ENCODE measurements around the gene PTGIR. TPM values are rescaled to one million over a fixed set of nuclear protein-coding genes. Genes with fewer than 3 reads are reported as not detected.

The PTGIR gene
- total RNA-seq, 3 donors from 2014 or later (not counting 1 experiment from before 2014, with no cell fraction given): 0.75 to 1.4 (median 1.0) TPM

DNA sequence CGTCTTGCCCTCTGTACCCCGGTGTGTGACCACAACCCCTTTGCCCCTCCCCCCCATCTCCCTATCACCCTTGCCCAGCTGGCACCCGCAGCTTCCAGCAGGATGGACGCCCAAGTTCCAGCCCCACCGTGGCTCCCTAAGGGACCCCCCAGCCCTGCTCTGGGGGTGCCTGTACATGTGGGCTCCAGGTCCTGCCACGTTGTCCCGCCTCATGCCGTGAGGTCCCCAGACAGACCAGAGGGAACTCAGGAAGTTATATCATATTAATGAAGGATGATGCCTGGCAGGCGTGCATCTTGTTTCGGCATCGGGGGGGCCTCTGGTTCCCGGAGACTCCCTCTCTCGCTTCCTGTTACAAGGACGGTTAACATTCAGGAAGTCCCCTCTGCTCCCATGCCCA, 1.6 kb upstream of the PTGIR start:
- 43% methylated on average over 14 of the region's 14 CpGs for WGBS (ENCODE audit: insufficient coverage)
- Histone ChIP-seq H3K27me3 (ENCODE audit: control insufficient read depth, insufficient read depth, low read length) (no peaks in the 10 kb centered on the region), H3K4me3 (ENCODE audit: low read length) (no peak overlapping the region), H3K9me3 (ENCODE audit: control insufficient read depth, insufficient read depth, low read length) (no peaks in the 10 kb centered on the region), H3K36me3 (ENCODE audit: control insufficient read depth, insufficient read depth, low read length) (no peaks in the 10 kb centered on the region), H3K27ac (ENCODE audit: low read length) (no peak overlapping the region), H3K4me1 (ENCODE audit: control insufficient read depth, insufficient read depth, low read length) (peaks cover 8% of the 10 kb centered on the region)
- Mint-ChIP-seq H3K36me3 (no peaks in the 10 kb centered on the region), H3K27ac (no peak overlapping the region), H3K4me3 (no peak overlapping the region), H3K4me1 (peaks cover 0 to 11% of the 10 kb centered on the region in 2 donors), H3K9me3 (no peaks in the 10 kb centered on the region), H3K27me3 (ENCODE audit: low read depth in 2 of 2) (peaks cover 6 to 26% of the 10 kb centered on the region in 2 donors)
- ATAC-seq: no peak
- no peak for DNase-seq
- intact Hi-C loops (cut with micrococcal nuclease): no loop called here
- TF ChIP-seq, protein P1, sequence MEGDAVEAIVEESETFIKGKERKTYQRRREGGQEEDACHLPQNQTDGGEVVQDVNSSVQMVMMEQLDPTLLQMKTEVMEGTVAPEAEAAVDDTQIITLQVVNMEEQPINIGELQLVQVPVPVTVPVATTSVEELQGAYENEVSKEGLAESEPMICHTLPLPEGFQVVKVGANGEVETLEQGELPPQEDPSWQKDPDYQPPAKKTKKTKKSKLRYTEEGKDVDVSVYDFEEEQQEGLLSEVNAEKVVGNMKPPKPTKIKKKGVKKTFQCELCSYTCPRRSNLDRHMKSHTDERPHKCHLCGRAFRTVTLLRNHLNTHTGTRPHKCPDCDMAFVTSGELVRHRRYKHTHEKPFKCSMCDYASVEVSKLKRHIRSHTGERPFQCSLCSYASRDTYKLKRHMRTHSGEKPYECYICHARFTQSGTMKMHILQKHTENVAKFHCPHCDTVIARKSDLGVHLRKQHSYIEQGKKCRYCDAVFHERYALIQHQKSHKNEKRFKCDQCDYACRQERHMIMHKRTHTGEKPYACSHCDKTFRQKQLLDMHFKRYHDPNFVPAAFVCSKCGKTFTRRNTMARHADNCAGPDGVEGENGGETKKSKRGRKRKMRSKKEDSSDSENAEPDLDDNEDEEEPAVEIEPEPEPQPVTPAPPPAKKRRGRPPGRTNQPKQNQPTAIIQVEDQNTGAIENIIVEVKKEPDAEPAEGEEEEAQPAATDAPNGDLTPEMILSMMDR (IDR thresholded peaks at IDR 0.05): no peak

DNA sequence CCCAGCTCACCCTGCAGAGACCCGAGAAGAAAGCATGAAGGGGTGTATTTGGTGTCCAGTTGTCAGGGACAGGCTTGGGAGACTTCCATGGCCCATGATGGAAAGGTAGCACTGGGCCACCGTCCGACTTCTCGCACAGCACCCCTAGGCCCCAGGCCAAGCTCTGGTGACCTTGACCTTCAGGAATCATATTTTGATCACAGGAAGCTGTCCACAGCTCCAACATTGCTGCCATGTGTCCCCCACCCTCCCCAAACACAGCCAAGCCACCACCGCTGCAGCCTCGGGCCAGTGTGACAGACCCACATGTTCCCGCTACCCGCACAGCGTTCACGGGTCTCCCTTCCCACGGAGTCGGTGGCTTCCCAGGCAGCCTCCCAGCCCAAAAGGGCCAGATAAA, 842 bp upstream of the PTGIR start:
- ATAC-seq (no peak), DNase-seq (no peak)
- Mint-ChIP-seq H3K9me3 (no peaks in the 10 kb centered on the region), H3K36me3 (no peaks in the 10 kb centered on the region), H3K27me3 (ENCODE audit: low read depth in 2 of 2) (peaks cover 6 to 27% of the 10 kb centered on the region in 2 donors), H3K4me1 (peaks cover 0 to 11% of the 10 kb centered on the region in 2 donors), H3K4me3 (no peak overlapping the region), H3K27ac (no peak overlapping the region)
- Histone ChIP-seq H3K9me3 (ENCODE audit: control insufficient read depth, insufficient read depth, low read length) (no peaks in the 10 kb centered on the region), H3K27ac (ENCODE audit: low read length) (no peak overlapping the region), H3K27me3 (ENCODE audit: control insufficient read depth, insufficient read depth, low read length) (no peaks in the 10 kb centered on the region), H3K4me1 (ENCODE audit: control insufficient read depth, insufficient read depth, low read length) (peaks cover 10% of the 10 kb centered on the region), H3K36me3 (ENCODE audit: control insufficient read depth, insufficient read depth, low read length) (no peaks in the 10 kb centered on the region), H3K4me3 (ENCODE audit: low read length) (no peak overlapping the region)
- TF ChIP-seq, protein P1 (IDR thresholded peaks at IDR 0.05): no peak
- intact Hi-C loops (cut with micrococcal nuclease): no loop called here
- 90% methylated on average over 12 of the region's 12 CpGs for WGBS (ENCODE audit: insufficient coverage)

DNA sequence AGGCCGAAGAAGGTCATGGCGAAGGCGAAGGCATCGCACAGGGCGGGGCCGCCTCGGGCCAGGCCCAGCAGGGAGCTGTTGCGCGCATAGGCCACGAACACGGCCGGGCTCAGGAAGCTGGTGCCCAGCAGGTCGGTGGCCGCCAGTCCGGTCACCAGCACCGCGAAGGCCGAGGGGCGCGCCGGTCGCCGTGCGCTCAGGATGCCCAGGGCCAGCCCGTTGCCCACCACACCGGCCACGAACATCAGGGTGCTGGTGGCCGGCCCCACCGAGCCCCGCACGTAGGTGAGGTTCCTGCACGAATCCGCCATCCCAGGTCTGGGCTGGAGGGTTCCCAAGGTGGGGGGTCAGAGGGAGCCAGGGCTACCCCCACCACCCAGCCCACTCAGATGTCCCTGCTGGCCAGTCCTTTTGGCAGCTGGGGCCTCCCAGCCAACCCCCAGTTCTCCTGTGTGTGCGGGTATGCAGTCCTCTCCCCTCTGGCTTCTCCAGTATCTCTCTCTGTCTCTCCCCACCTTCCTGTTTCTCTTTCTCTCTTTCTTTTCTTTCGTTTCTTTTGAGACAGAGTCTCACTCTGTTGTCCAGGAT, 880 bp downstream of the PTGIR start:
- Mint-ChIP-seq H3K4me3 (no peak overlapping the region), H3K27ac (no peak overlapping the region), H3K36me3 (no peaks in the 10 kb centered on the region), H3K27me3 (ENCODE audit: low read depth in 2 of 2) (peaks cover 6 to 25% of the 10 kb centered on the region in 2 donors), H3K4me1 (peaks cover 0 to 11% of the 10 kb centered on the region in 2 donors), H3K9me3 (no peaks in the 10 kb centered on the region)
- Histone ChIP-seq H3K36me3 (ENCODE audit: control insufficient read depth, insufficient read depth, low read length) (no peaks in the 10 kb centered on the region), H3K4me1 (ENCODE audit: control insufficient read depth, insufficient read depth, low read length) (peaks cover 24% of the 10 kb centered on the region), H3K27ac (ENCODE audit: low read length) (no peak overlapping the region), H3K27me3 (ENCODE audit: control insufficient read depth, insufficient read depth, low read length) (no peaks in the 10 kb centered on the region), H3K9me3 (ENCODE audit: control insufficient read depth, insufficient read depth, low read length) (no peaks in the 10 kb centered on the region), H3K4me3 (ENCODE audit: low read length) (no peak overlapping the region)
- no peak for DNase-seq
- intact Hi-C loops (cut with micrococcal nuclease): no loop called here
- TF ChIP-seq, protein P1 (IDR thresholded peaks at IDR 0.05): no peak
- no peak for ATAC-seq
- WGBS (ENCODE audit: insufficient coverage): 93% methylated on average over 35 of the region's 35 CpGs

- no peaks in the 10 kb centered on the region for H3K9me3 Mint-ChIP-seq
- 52% methylated on average over 7 of the region's 7 CpGs for WGBS (ENCODE audit: insufficient coverage)
- ATAC-seq (no peak), DNase-seq (no peak)
- peak overlapping the region; percentile 6 for H3K4me3 Mint-ChIP-seq
- H3K4me3 ChIP-seq (ENCODE audit: low read length): no peak overlapping the region
- H3K27me3 ChIP-seq (ENCODE audit: control insufficient read depth, insufficient read depth, low read length): no peaks in the 10 kb centered on the region
- peaks cover 6 to 19% of the 10 kb centered on the region in 2 donors for H3K27me3 Mint-ChIP-seq (ENCODE audit: low read depth in 2 of 2)
- no peak overlapping the region for H3K27ac ChIP-seq (ENCODE audit: low read length)
- no peak overlapping the region for H3K27ac Mint-ChIP-seq
- H3K4me1 ChIP-seq (ENCODE audit: control insufficient read depth, insufficient read depth, low read length): peaks cover 36% of the 10 kb centered on the region
- intact Hi-C loops (cut with micrococcal nuclease): no loop called here
- TF ChIP-seq, protein P1 (IDR thresholded peaks at IDR 0.05): no peak
- H3K36me3 Mint-ChIP-seq: no peaks in the 10 kb centered on the region
- H3K36me3 ChIP-seq (ENCODE audit: control insufficient read depth, insufficient read depth, low read length): no peaks in the 10 kb centered on the region
- peaks cover 0 to 11% of the 10 kb centered on the region in 2 donors for H3K4me1 Mint-ChIP-seq
- H3K9me3 ChIP-seq (ENCODE audit: control insufficient read depth, insufficient read depth, low read length): no peaks in the 10 kb centered on the region
Observed at GRCh38 chr19:46622118-46622446, 2.8 kb downstream of the PTGIR start.
